Mucosa of descending colon (tissue), 3 donors: ENCODE data around the gene RER1. TPM values are rescaled to one million over a fixed set of nuclear protein-coding genes. Genes with fewer than 3 reads are reported as not detected.

ENCODE experiments used
- ATAC-seq: fragments of 200-7000 bp; cut with Tn5 transposase; one replicate; pipeline ENCODE4 v1.9.1; 2020; ENCODE audit warnings: mild to moderate bottlenecking, moderate library complexity
- DNase-seq, 3 donors: peaks; one replicate each; pipeline ENCODE4 v3.0.0-alpha.2; 2020
- H3K36me3 ChIP-seq: fragments of 200-600 bp; one replicate; pipeline ENCODE4 v1.8.0; 2021; ENCODE audit warnings: low read depth, mild to moderate bottlenecking
- H3K4me1 ChIP-seq: fragments of 200-600 bp; one replicate; pipeline ENCODE4 v1.8.0; 2021; ENCODE audit warnings: low read depth, mild to moderate bottlenecking
- H3K4me3 ChIP-seq: fragments of 200-600 bp; one replicate; pipeline ENCODE4 v1.8.0; 2021; ENCODE audit warnings: mild to moderate bottlenecking
- H3K9me3 ChIP-seq: fragments of 200-600 bp; one replicate; pipeline ENCODE4 v1.8.0; 2021; ENCODE audit warnings: mild to moderate bottlenecking
- CTCF ChIP-seq: fragments of 200-600 bp; IDR thresholded peaks from one replicate; pipeline ENCODE4 v1.8.0; 2022; ENCODE audit warnings: antibody characterized with exemption, mild to moderate bottlenecking
- intact Hi-C, 2 donors: fragments of 100-400 bp; cut with DNase I in 1 of 2; cut with micrococcal nuclease in 1 of 2; formaldehyde crosslinking; loops; one replicate each; pipeline versions ENCODE4 v1.11.0 to v1.11.1; 2022; cut with DNase I, micrococcal nuclease
- total RNA-seq, 3 donors: library from RNA; stranded (reverse); fragmentation: NEBNext Ultra II Directional in 2 of 3; extraction: Animal tissue kit (Norgen Biotek cat#: 25700) in 2 of 3; gene quantifications; one replicate each; pipeline versions ENCODE4 v1.2.1 to v1.2.4, GENCODE V29; 2021 to 2023
- donor health status: DM: no; HTN: no; CAD: no; lungs with moderate emphysema.
- donor health status: DM: no; HTN: no; CAD: no.
- donor health status: DM: no; HTN: yes; CAD: no.

Gene RER1
- total RNA-seq, 3 donors from 2014 or later: 151 to 217 (median 193) TPM

DNA sequence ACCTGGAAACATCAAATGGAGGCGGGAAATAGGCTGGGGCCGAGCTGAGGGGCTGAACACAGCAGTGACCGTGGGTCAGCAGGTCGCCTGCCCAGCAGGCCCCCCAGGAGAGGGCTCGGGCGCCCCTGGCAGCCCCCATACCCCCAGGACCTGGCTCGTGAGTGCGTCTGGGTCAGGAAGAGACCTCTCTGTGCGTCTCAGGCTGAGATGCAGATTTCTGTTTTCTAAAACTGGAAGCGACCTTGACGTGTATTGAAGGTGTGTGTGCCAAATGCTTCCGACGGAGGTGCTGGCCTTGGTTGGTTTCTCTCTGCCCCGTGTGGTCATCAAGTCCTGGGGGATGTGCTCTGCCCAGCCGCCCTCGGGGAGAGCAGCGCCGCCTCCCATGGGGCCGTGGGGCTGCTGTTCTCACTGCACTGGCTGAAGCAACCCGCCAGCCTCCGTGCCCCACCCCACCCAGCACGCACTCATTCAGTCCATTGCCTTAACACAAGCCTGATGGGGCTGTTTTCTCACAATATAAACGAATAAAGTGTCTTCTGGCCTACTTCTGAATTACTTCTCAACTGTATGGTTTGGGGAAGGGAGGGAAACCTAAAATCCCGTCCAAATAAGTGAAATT lies 13.4 kb downstream of the RER1 start:
- Histone ChIP-seq H3K4me1 (no peaks in the 10 kb centered on the region), H3K9me3 (no peaks in the 10 kb centered on the region), H3K4me3 (no peak overlapping the region), H3K36me3 (peaks cover 3% of the 10 kb centered on the region)
- ATAC-seq (no peak), DNase-seq (no peak)
- no peak for TF ChIP-seq CTCF
- intact Hi-C loops: no loop called here

GRCh38 chr1:2405588-2406295 lies 14.1 kb downstream of the RER1 start:
- ATAC-seq: peak; percentile 2
- intact Hi-C loops: no loop called here
- H3K9me3 ChIP-seq: no peaks in the 10 kb centered on the region
- TF ChIP-seq CTCF: no peak
- DNase-seq: no peak
- H3K36me3 ChIP-seq: peaks cover 3% of the 10 kb centered on the region
- no peaks in the 10 kb centered on the region for H3K4me1 ChIP-seq
- no peak overlapping the region for H3K4me3 ChIP-seq

GRCh38 chr1:2406451-2407041 lies 14.9 kb downstream of the RER1 start:
- DNase-seq (no peak), ATAC-seq (peak; percentile 7)
- no peak for TF ChIP-seq CTCF
- intact Hi-C loops: no loop called here
- peaks cover 2% of the 10 kb centered on the region for H3K4me1 ChIP-seq
- H3K36me3 ChIP-seq: peaks cover 3% of the 10 kb centered on the region
- H3K4me3 ChIP-seq: no peak overlapping the region
- H3K9me3 ChIP-seq: no peaks in the 10 kb centered on the region

DNA sequence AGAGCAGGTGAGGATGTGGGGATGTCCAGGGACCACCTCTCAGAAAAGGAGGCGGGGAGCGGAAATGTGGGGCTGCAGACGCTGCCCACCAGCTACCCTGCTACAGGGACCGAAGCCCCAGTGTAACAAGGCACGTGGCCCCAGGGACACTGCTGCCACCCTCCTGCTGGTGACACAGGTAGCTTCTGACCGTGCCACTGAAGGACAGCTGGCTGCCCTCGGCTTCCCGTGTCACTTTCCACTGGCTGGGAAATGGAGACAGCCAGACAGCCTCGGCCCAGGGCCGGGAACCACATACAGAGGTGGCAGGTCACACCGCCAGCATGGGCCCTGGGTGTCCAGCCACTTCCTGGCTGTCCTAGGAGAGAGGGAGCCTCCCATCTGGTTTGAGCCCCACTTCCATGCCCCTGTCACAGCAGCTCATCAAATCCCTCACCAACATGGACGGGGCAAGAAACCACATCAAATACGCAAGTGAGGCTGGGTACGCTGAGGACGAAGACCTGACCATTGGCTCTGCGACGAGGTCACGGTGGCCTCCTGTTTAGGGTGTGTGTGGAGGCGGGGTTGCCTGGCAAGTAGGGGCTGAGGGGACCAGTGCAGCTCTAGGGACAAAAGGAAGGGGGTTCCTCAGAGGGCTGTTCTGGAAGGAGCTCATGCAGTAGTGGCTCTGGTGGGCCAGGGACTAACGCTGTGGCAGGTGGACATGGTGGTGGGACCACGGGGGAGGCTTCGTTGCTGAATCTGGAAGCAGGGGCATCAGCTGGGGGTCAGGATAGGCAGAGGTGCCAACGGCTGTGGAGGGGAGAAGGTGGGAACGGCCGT lies 15.7 kb downstream of the RER1 start:
- ATAC-seq (no peak), DNase-seq (no peak)
- Histone ChIP-seq H3K4me3 (no peak overlapping the region), H3K4me1 (peaks cover 6% of the 10 kb centered on the region), H3K9me3 (no peaks in the 10 kb centered on the region), H3K36me3 (peaks cover 1% of the 10 kb centered on the region)
- intact Hi-C loops: no loop called here
- no peak for TF ChIP-seq CTCF

DNA sequence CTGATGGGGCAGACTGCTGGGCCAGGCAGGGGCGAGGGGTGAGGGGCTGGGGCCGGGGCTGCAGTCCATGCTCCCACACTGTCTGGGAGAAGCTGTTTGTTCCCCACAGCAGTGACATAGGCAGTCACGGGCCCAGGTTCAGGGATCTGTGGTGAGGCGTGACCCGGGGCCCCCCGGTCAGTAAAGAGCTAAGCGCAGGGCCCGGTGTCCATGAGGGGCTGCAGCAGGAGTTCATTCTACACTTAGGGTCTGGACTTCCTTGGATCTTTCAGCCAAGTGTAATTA lies 16.3 kb downstream of the RER1 start:
- H3K4me3 ChIP-seq: no peak overlapping the region
- ATAC-seq (no peak), DNase-seq (no peak)
- TF ChIP-seq CTCF: no peak
- peaks cover 6% of the 10 kb centered on the region for H3K4me1 ChIP-seq
- intact Hi-C loops: no loop called here
- H3K9me3 ChIP-seq: no peaks in the 10 kb centered on the region
- no peaks in the 10 kb centered on the region for H3K36me3 ChIP-seq
